Prostate gland (tissue), 2 donors: ENCODE data around the gene COL16A1.

Experiments
- POLR2AphosphoS5 ChIP-seq: sonication (generic); formaldehyde crosslinking; IDR thresholded peaks from one replicate; pipeline ENCODE4 v1.6.1; 2017; ENCODE audit warnings: antibody characterized with exemption
- TF ChIP-seq, protein P1 (sequence below), 4 experiments: fragments of 200-600 bp in 2 of 4; fragments of 450-650 bp in 2 of 4; sonication (generic) in 2 of 4; IDR thresholded peaks; 1 replicate in 3 of 4; 2 replicates in 1 of 4; pipeline ENCODE4 v1.5.1; 2016 to 2019; ENCODE audit warnings: antibody characterized with exemption in 4 of 4, mild to moderate bottlenecking in 2 of 4, moderate library complexity in 2 of 4

DNA sequence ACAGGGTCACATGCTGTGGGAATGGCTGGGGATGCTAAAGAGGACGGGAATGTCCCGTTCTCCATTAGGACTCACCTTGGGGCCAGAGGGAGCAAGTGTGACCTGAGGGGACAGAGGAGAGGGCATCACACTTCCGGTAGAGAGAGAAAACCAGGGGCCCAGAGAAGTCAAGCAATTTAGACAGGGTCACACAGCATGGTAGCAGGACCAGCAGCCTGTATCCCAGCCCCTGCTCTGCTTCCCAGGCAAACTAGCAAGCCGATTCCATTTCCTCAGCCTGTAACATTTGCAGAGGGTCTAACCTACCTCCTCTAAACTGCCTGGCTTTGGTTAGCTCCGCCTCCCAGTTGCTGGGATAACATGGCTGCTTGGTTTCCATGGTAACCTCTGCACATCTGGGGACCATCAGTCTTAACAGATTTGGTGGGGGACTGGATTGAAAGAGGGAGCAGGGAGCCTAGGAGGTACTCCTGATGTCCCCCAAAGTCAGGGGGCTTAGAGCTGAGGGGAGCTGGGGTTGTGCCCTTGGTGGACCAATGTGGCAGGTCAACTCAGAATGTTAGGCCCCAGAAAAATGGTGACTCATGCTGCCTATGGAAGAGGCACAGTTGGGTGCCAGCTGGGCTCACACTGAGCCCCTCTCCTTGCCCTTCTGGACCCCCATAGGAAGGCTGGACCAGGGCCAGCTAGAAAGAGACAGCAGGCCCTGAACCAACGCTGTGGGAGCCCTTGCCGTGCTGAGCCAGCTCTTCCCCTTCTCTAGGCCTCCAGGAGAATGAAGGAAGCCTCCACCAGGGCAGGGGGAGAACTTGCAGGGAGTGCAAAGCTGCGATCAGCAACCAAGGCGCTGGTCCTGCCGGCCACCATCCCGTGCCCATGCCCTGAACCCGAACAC, 9.5 kb downstream of the COL16A1 start:
- TF ChIP-seq, protein P1, sequence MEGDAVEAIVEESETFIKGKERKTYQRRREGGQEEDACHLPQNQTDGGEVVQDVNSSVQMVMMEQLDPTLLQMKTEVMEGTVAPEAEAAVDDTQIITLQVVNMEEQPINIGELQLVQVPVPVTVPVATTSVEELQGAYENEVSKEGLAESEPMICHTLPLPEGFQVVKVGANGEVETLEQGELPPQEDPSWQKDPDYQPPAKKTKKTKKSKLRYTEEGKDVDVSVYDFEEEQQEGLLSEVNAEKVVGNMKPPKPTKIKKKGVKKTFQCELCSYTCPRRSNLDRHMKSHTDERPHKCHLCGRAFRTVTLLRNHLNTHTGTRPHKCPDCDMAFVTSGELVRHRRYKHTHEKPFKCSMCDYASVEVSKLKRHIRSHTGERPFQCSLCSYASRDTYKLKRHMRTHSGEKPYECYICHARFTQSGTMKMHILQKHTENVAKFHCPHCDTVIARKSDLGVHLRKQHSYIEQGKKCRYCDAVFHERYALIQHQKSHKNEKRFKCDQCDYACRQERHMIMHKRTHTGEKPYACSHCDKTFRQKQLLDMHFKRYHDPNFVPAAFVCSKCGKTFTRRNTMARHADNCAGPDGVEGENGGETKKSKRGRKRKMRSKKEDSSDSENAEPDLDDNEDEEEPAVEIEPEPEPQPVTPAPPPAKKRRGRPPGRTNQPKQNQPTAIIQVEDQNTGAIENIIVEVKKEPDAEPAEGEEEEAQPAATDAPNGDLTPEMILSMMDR (IDR thresholded peaks at IDR 0.05) = no peak
- TF ChIP-seq POLR2AphosphoS5 = no peak
